Hepatocyte (in vitro differentiated cells): ENCODE results near the gene FRMD3.

ENCODE experiments used
- CTCF ChIP-seq: fragments of 200-600 bp; sonication (generic); IDR thresholded peaks from 2 replicates; pipeline ENCODE4 v1.5.1; 2016; ENCODE audit warnings: antibody characterized with exemption, mild to moderate bottlenecking; ENCODE audit not compliant: poor library complexity
- EZH2phosphoT487 ChIP-seq: fragments of 200-600 bp; sonication (generic); IDR thresholded peaks from one replicate; pipeline ENCODE4 v1.6.1; 2018; ENCODE audit warnings: antibody characterized with exemption, mild to moderate bottlenecking, low read depth, moderate library complexity; ENCODE audit not compliant: unreplicated experiment, severe bottlenecking

GRCh38 chr9:83584995-83585394, 46.8 kb upstream of the FRMD3 start:
- TF ChIP-seq CTCF: no peak
- TF ChIP-seq EZH2phosphoT487: no peak
